H9 (cell line): ENCODE data around the gene SIPA1L3. TPM values are rescaled to one million over a fixed set of nuclear protein-coding genes. Genes with fewer than 3 reads are reported as not detected.

Experiments
- DNase-seq: peaks from one replicate; pipeline ENCODE4 v3.0.0-alpha.2; 2017
- H2AFZ ChIP-seq: one replicate; pipeline ENCODE4 v1.6.1; 2013; ENCODE audit warnings: mild to moderate bottlenecking, low read length, control low read depth, moderate library complexity
- H2AK5ac ChIP-seq: 2 replicates; pipeline ENCODE4 v1.6.1; 2013; ENCODE audit warnings: low read length, control low read depth, mixed read lengths; ENCODE audit not compliant: insufficient read length
- H2BK120ac ChIP-seq: one replicate; pipeline ENCODE4 v1.6.1; 2013; ENCODE audit warnings: low read depth, mild to moderate bottlenecking, low read length, control low read depth, inconsistent platforms; ENCODE audit not compliant: poor library complexity, severe bottlenecking
- H2BK12ac ChIP-seq: 2 replicates; pipeline ENCODE4 v1.6.1; 2013; ENCODE audit warnings: low read length, control low read depth, mixed read lengths, low read depth; ENCODE audit not compliant: insufficient read length
- H2BK15ac ChIP-seq: 2 replicates; pipeline ENCODE4 v1.6.1; 2013; ENCODE audit warnings: low read depth, low read length, control low read depth
- H2BK20ac ChIP-seq: one replicate; pipeline ENCODE4 v1.6.1; 2013; ENCODE audit warnings: low read depth, mild to moderate bottlenecking, low read length, control low read depth, inconsistent platforms; ENCODE audit not compliant: poor library complexity, severe bottlenecking
- H2BK5ac ChIP-seq: 2 replicates; pipeline ENCODE4 v1.6.1; 2013; ENCODE audit warnings: low read length, control low read depth, mixed read lengths; ENCODE audit not compliant: insufficient read length
- H3K14ac ChIP-seq: 2 replicates; pipeline ENCODE4 v1.6.1; 2013; ENCODE audit warnings: low read length, control low read depth; ENCODE audit not compliant: insufficient read depth
- H3K18ac ChIP-seq: 2 replicates; pipeline ENCODE4 v1.6.1; 2013; ENCODE audit warnings: low read depth, mild to moderate bottlenecking, mixed read lengths, low read length, control low read depth; ENCODE audit not compliant: insufficient read length
- H3K23ac ChIP-seq: 2 replicates; pipeline ENCODE4 v1.6.1; 2013; ENCODE audit warnings: low read length, control low read depth, mixed read lengths, low read depth; ENCODE audit not compliant: insufficient read length
- H3K23me2 ChIP-seq: 2 replicates; pipeline ENCODE4 v1.6.1; 2013; ENCODE audit warnings: low read depth, mild to moderate bottlenecking, mixed read lengths, low read length, control low read depth; ENCODE audit not compliant: insufficient read length, poor library complexity, severe bottlenecking
- H3K27ac ChIP-seq: 2 replicates; pipeline ENCODE4 v1.5.1; 2013; ENCODE audit warnings: low read length, control low read depth, mixed read lengths, low read depth; ENCODE audit not compliant: insufficient read length
- H3K27me3 ChIP-seq: 2 replicates; pipeline ENCODE4 v1.6.1; 2013; ENCODE audit warnings: low read length, control low read depth, inconsistent platforms; ENCODE audit not compliant: insufficient read depth
- H3K4ac ChIP-seq: 2 replicates; pipeline ENCODE4 v1.6.1; 2013; ENCODE audit warnings: low read depth, mild to moderate bottlenecking, control low read depth, inconsistent platforms, low read length, moderate library complexity
- H3K4me1 ChIP-seq: 2 replicates; pipeline ENCODE4 v1.6.1; 2013; ENCODE audit warnings: low read length, control low read depth, inconsistent platforms; ENCODE audit not compliant: insufficient read depth
- H3K4me2 ChIP-seq: 2 replicates; pipeline ENCODE4 v1.6.1; 2013; ENCODE audit warnings: low read length, control low read depth, mixed read lengths; ENCODE audit not compliant: insufficient read length, insufficient read depth
- H3K56ac ChIP-seq: 2 replicates; pipeline ENCODE4 v1.6.1; 2013; ENCODE audit warnings: low read depth, mild to moderate bottlenecking, mixed read lengths, low read length, control low read depth; ENCODE audit not compliant: insufficient read length
- H3K79me1 ChIP-seq: 2 replicates; pipeline ENCODE4 v1.6.1; 2013; ENCODE audit warnings: low read depth, mild to moderate bottlenecking, moderate library complexity, low read length, control low read depth, inconsistent platforms; ENCODE audit not compliant: insufficient read depth, poor library complexity, severe bottlenecking
- H3K79me2 ChIP-seq: 2 replicates; pipeline ENCODE4 v1.6.1; 2013; ENCODE audit warnings: low read length, control low read depth, inconsistent platforms; ENCODE audit not compliant: insufficient read depth
- H3K9ac ChIP-seq: 2 replicates; pipeline ENCODE4 v1.6.1; 2013; ENCODE audit warnings: low read length, control low read depth, mixed read lengths; ENCODE audit not compliant: insufficient read length; ENCODE audit errors: extremely low read depth
- H3K9me3 ChIP-seq: one replicate; pipeline ENCODE4 v1.6.1; 2013; ENCODE audit warnings: low read depth, low read length, inconsistent platforms; ENCODE audit not compliant: control insufficient read depth
- H3T11ph ChIP-seq: one replicate; pipeline ENCODE4 v1.6.1; 2013; ENCODE audit warnings: mild to moderate bottlenecking, low read length, control low read depth, inconsistent platforms
- H4K20me1 ChIP-seq: one replicate; pipeline ENCODE4 v1.6.1; 2013; ENCODE audit not compliant: control insufficient read depth, insufficient read length, insufficient read depth
- H4K5ac ChIP-seq: 2 replicates; pipeline ENCODE4 v1.6.1; 2013; ENCODE audit warnings: low read depth, mild to moderate bottlenecking, mixed read lengths, low read length, control low read depth; ENCODE audit not compliant: insufficient read length
- H4K8ac ChIP-seq: replicated peaks from 2 replicates; pipeline ENCODE4 v1.6.1; 2013; ENCODE audit warnings: low read length, control low read depth, mixed read lengths, low read depth; ENCODE audit not compliant: insufficient read length
- H4K91ac ChIP-seq: 2 replicates; pipeline ENCODE4 v1.6.1; 2013; ENCODE audit warnings: low read depth, mild to moderate bottlenecking, moderate library complexity, mixed read lengths, low read length, control low read depth; ENCODE audit not compliant: insufficient read length
- H3K27ac Mint-ChIP-seq, 3 experiments: 2 replicates in 2 of 3; 3 replicates in 1 of 3; pipeline ENCODE4 v1.8.0; 2020 to 2021; ENCODE audit warnings: mixed read lengths in 3 of 3, mild to moderate bottlenecking in 1 of 3, moderate library complexity in 1 of 3
- H3K27me3 Mint-ChIP-seq: 2 replicates; pipeline ENCODE4 v1.8.0; 2021; ENCODE audit warnings: low read depth, mild to moderate bottlenecking, moderate library complexity, mixed read lengths
- H3K36me3 Mint-ChIP-seq, 3 experiments: 2 replicates in 2 of 3; 3 replicates in 1 of 3; pipeline ENCODE4 v1.8.0; 2020 to 2021; ENCODE audit warnings: low read depth in 3 of 3, mixed read lengths in 3 of 3; ENCODE audit not compliant: insufficient read depth in 1 of 3
- H3K4me1 Mint-ChIP-seq, 2 experiments: 2 replicates each; pipeline ENCODE4 v1.8.0; 2020; ENCODE audit warnings: mixed read lengths in 2 of 2
- H3K4me3 Mint-ChIP-seq, 2 experiments: 2 replicates in 1 of 2; 3 replicates in 1 of 2; pipeline ENCODE4 v1.8.0; 2020 to 2021; ENCODE audit warnings: mild to moderate bottlenecking in 2 of 2, mixed read lengths in 2 of 2, moderate library complexity in 1 of 2
- H3K9me3 Mint-ChIP-seq, 2 experiments: 2 replicates in 1 of 2; 3 replicates in 1 of 2; pipeline ENCODE4 v1.8.0; 2020; ENCODE audit warnings: mild to moderate bottlenecking in 2 of 2, mixed read lengths in 2 of 2, moderate library complexity in 1 of 2
- CTCF ChIP-seq: fragments of 200-600 bp; sonication (generic); conservative IDR thresholded peaks from 3 replicates; pipeline ENCODE4 v1.8.0; 2021; ENCODE audit warnings: antibody characterized with exemption, mild to moderate bottlenecking
- WGBS: extraction: QIAGEN DNeasy Blood & Tissue Kit; methylation state at CpG from one replicate; pipeline ENCODE4 v1.1.7; 2013; ENCODE audit warnings: missing lambda C conversion rate, low lambda C conversion rate, mixed read lengths; ENCODE audit not compliant: insufficient read length; ENCODE audit errors: extremely low coverage; 5-methylcytosine and 5-hydroxymethylcytosine counted together
- total RNA-seq: library from RNA; stranded (reverse); gene quantifications from 2 replicates; pipeline ENCODE4 v1.2.1, GENCODE V29; 2021

SIPA1L3 gene
- total RNA-seq, 1 experiment from 2014 or later, result 40.1 TPM

GRCh38 chr19:37931881-37932655 lies 25.1 kb downstream of the SIPA1L3 start:
- peak overlapping the region; percentile 74 for H2BK120ac ChIP-seq
- peak overlapping the region; percentile 4 for H4K5ac ChIP-seq
- H2BK12ac ChIP-seq, result no peak overlapping the region
- H3K56ac ChIP-seq, result no peak overlapping the region
- H3K4me2 ChIP-seq, result peak overlapping the region; percentile 50
- no peaks in the 10 kb centered on the region for H4K20me1 ChIP-seq
- H2BK5ac ChIP-seq, result peak overlapping the region; percentile 0
- H3K18ac ChIP-seq, result peak overlapping the region; percentile 90
- H3K27me3 Mint-ChIP-seq, result no peaks in the 10 kb centered on the region
- no peak overlapping the region for H4K91ac ChIP-seq
- no peak overlapping the region for H3K23ac ChIP-seq
- H3K27ac ChIP-seq, result peak overlapping the region; percentile 64
- H2BK20ac ChIP-seq, result no peak overlapping the region
- H3K9me3 Mint-ChIP-seq, result peaks cover 16 to 19% of the 10 kb centered on the region in 2 experiments
- TF ChIP-seq CTCF, result no peak
- no peak overlapping the region for H4K8ac ChIP-seq
- peaks cover 6% of the 10 kb centered on the region for H3K9me3 ChIP-seq
- peaks cover 17% of the 10 kb centered on the region for H3K4me1 ChIP-seq
- H3K4ac ChIP-seq, result peak overlapping the region; percentile 4; the same call in 1 of the 2 replicates
- peaks cover 5% of the 10 kb centered on the region for H3K23me2 ChIP-seq
- peak overlapping the region; percentile 28 for H3K9ac ChIP-seq
- H3K4me3 Mint-ChIP-seq, result peak overlapping the region; percentile 46 to 68
- H3K36me3 Mint-ChIP-seq, result peaks cover 26 to 34% (median 29%) of the 10 kb centered on the region in 3 experiments
- peaks cover 53 to 64% of the 10 kb centered on the region in 2 experiments for H3K4me1 Mint-ChIP-seq
- H3K27me3 ChIP-seq, result no peaks in the 10 kb centered on the region
- peak; percentile 81 for DNase-seq
- peak overlapping the region; percentile 89 to 96 (median 92) for H3K27ac Mint-ChIP-seq
- no CpG with 5 or more reads among the region's 30 CpGs for WGBS
- H2BK15ac ChIP-seq, result no peak overlapping the region
- H3K79me2 ChIP-seq, result peaks cover 6% of the 10 kb centered on the region; the same call in 1 of the 2 replicates
- no peak overlapping the region for H2AFZ ChIP-seq
- H3K14ac ChIP-seq, result peak overlapping the region; percentile 80
- H3K79me1 ChIP-seq, result peaks cover 9% of the 10 kb centered on the region
- H3T11ph ChIP-seq, result no peak overlapping the region
- H2AK5ac ChIP-seq, result no peak overlapping the region
